Activated B cell treated with CpG ODN at 0.5 μM for 24 hours (primary cell): Measurements from ENCODE around the gene CDS2. TPM values are rescaled to one million over a fixed set of nuclear protein-coding genes. Genes with fewer than 3 reads are reported as not detected.

ENCODE experiments used
- ATAC-seq: fragments of 200-7000 bp; cut with Tn5 transposase; one replicate; pipeline ENCODE4 v1.10.0; 2021; ENCODE audit warnings: low read depth, mild to moderate bottlenecking, moderate library complexity
- CTCF ChIA-PET: fragments of 350-600 bp; sonication (Branson Sonifier 250); formaldehyde crosslinking; loops from one replicate; lab custom pipeline; 2021; ENCODE audit warnings: antibody characterized with exemption; lab: Charles Lee
- POLR2A ChIA-PET: fragments of 350-600 bp; sonication (Branson Sonifier 250); formaldehyde crosslinking; loops from one replicate; lab custom pipeline; 2021; ENCODE audit warnings: antibody characterized with exemption; lab: Charles Lee
- DNase-seq: peaks from one replicate; pipeline ENCODE4 v3.0.0; 2022
- H3K27ac Mint-ChIP-seq: one replicate; pipeline ENCODE4 v1.8.0; 2020; ENCODE audit warnings: mixed read lengths
- H3K27me3 Mint-ChIP-seq: one replicate; pipeline ENCODE4 v1.8.0; 2021; ENCODE audit warnings: mixed read lengths
- H3K36me3 Mint-ChIP-seq: one replicate; pipeline ENCODE4 v1.8.0; 2021; ENCODE audit warnings: low read depth, mixed read lengths
- H3K4me1 Mint-ChIP-seq: one replicate; pipeline ENCODE4 v1.8.0; 2021; ENCODE audit warnings: mixed read lengths
- H3K4me3 Mint-ChIP-seq: one replicate; pipeline ENCODE4 v1.8.0; 2020; ENCODE audit warnings: mild to moderate bottlenecking, mixed read lengths
- H3K9me3 Mint-ChIP-seq: one replicate; pipeline ENCODE4 v1.8.0; 2020; ENCODE audit warnings: mixed read lengths
- intact Hi-C: fragments of 100-400 bp; cut with micrococcal nuclease; formaldehyde crosslinking; loops from one replicate; pipeline ENCODE4 v1.15.1; 2024
- total RNA-seq: library from RNA; stranded (reverse); gene quantifications from 2 replicates; pipeline ENCODE4 v1.2.3, GENCODE V29; 2022
- TF ChIP-seq, protein P1 (sequence below): fragments of 200-600 bp; IDR thresholded peaks from one replicate; pipeline ENCODE4 v1.8.0; 2022; ENCODE audit warnings: antibody characterized with exemption, mild to moderate bottlenecking

Gene CDS2
- total RNA-seq, 1 donor from 2014 or later, result 37.4 TPM

GRCh38 chr20:5191829-5192569, 65.2 kb downstream of the CDS2 start:
- ATAC-seq (peak; percentile 78), DNase-seq (no peak)
- no peaks in the 10 kb centered on the region for H3K9me3 Mint-ChIP-seq
- peaks cover 8% of the 10 kb centered on the region for H3K4me1 Mint-ChIP-seq
- no peaks in the 10 kb centered on the region for H3K27me3 Mint-ChIP-seq
- TF ChIP-seq, protein P1, sequence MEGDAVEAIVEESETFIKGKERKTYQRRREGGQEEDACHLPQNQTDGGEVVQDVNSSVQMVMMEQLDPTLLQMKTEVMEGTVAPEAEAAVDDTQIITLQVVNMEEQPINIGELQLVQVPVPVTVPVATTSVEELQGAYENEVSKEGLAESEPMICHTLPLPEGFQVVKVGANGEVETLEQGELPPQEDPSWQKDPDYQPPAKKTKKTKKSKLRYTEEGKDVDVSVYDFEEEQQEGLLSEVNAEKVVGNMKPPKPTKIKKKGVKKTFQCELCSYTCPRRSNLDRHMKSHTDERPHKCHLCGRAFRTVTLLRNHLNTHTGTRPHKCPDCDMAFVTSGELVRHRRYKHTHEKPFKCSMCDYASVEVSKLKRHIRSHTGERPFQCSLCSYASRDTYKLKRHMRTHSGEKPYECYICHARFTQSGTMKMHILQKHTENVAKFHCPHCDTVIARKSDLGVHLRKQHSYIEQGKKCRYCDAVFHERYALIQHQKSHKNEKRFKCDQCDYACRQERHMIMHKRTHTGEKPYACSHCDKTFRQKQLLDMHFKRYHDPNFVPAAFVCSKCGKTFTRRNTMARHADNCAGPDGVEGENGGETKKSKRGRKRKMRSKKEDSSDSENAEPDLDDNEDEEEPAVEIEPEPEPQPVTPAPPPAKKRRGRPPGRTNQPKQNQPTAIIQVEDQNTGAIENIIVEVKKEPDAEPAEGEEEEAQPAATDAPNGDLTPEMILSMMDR, result no peak
- POLR2A ChIA-PET, result interaction anchor here (0.5 to 3.6 kb wide), 8 partner anchors 13 to 1403 kb away, joined by 3 to 30 read pairs (median 4); partner anchors contain the start of genes CDS2 and PCNA
- intact Hi-C loops, result loop anchor here (1.0 kb wide), 4 partner anchors 66 to 585 kb away; no protein-coding TSS in a partner anchor
- CTCF ChIA-PET, result interaction anchor here (0.7 to 6.3 kb wide), 12 partner anchors 12 to 435 kb away, joined by 3 to 106 read pairs (median 6); partner anchors contain the start of genes CDS2 and PCNA
- peaks cover 57% of the 10 kb centered on the region for H3K36me3 Mint-ChIP-seq
- H3K4me3 Mint-ChIP-seq, result no peak overlapping the region
- H3K27ac Mint-ChIP-seq, result peak overlapping the region; percentile 77

- Mint-ChIP-seq H3K4me3 (no peak overlapping the region), H3K27me3 (no peaks in the 10 kb centered on the region), H3K27ac (peak overlapping the region; percentile 77), H3K36me3 (peaks cover 59% of the 10 kb centered on the region), H3K9me3 (no peaks in the 10 kb centered on the region), H3K4me1 (peaks cover 8% of the 10 kb centered on the region)
- ChIA-PET CTCF (interaction anchor here (0.7 to 6.3 kb wide), 12 partner anchors 11 to 435 kb away, joined by 3 to 106 read pairs (median 6); partner anchors contain the start of genes CDS2 and PCNA), POLR2A (interaction anchor here (0.6 to 3.6 kb wide), 6 partner anchors 13 to 266 kb away, joined by 3 to 30 read pairs (median 5); partner anchors contain the start of genes CDS2 and PCNA)
- DNase-seq, result no peak
- intact Hi-C loops, result loop anchor here (1.0 kb wide), 4 partner anchors 66 to 586 kb away; no protein-coding TSS in a partner anchor
- no peak for ATAC-seq
- TF ChIP-seq, protein P1, result no peak
Observed at GRCh38 chr20:5192570-5193431, 66.0 kb downstream of the CDS2 start.

GRCh38 chr20:5195655-5196054, 68.8 kb downstream of the CDS2 start:
- no peak overlapping the region for H3K4me3 Mint-ChIP-seq
- DNase-seq (no peak), ATAC-seq (no peak)
- peaks cover 8% of the 10 kb centered on the region for H3K4me1 Mint-ChIP-seq
- H3K36me3 Mint-ChIP-seq, result peaks cover 46% of the 10 kb centered on the region
- TF ChIP-seq, protein P1, result no peak
- no peaks in the 10 kb centered on the region for H3K9me3 Mint-ChIP-seq
- POLR2A ChIA-PET, result no interaction called here
- no peak overlapping the region for H3K27ac Mint-ChIP-seq
- CTCF ChIA-PET, result interaction anchor here (6.3 kb wide), 1 partner anchor 70 kb away, joined by 106 read pairs; the partner anchor contains the start of gene CDS2
- intact Hi-C loops, result no loop called here
- no peaks in the 10 kb centered on the region for H3K27me3 Mint-ChIP-seq

- no peak overlapping the region for H3K4me3 Mint-ChIP-seq
- H3K27me3 Mint-ChIP-seq, result no peaks in the 10 kb centered on the region
- DNase-seq (no peak), ATAC-seq (no peak)
- intact Hi-C loops, result no loop called here
- ChIA-PET CTCF (interaction anchor here (6.3 kb wide), 1 partner anchor 70 kb away, joined by 106 read pairs; the partner anchor contains the start of gene CDS2), POLR2A (no interaction called here)
- TF ChIP-seq, protein P1, result no peak
- peaks cover 41% of the 10 kb centered on the region for H3K36me3 Mint-ChIP-seq
- no peak overlapping the region for H3K27ac Mint-ChIP-seq
- no peaks in the 10 kb centered on the region for H3K9me3 Mint-ChIP-seq
- H3K4me1 Mint-ChIP-seq, result peaks cover 7% of the 10 kb centered on the region
Observed at GRCh38 chr20:5196149-5196548, 69.3 kb downstream of the CDS2 start.
